Measurements from ENCODE around the gene TDO2.

Gene TDO2

DNA sequence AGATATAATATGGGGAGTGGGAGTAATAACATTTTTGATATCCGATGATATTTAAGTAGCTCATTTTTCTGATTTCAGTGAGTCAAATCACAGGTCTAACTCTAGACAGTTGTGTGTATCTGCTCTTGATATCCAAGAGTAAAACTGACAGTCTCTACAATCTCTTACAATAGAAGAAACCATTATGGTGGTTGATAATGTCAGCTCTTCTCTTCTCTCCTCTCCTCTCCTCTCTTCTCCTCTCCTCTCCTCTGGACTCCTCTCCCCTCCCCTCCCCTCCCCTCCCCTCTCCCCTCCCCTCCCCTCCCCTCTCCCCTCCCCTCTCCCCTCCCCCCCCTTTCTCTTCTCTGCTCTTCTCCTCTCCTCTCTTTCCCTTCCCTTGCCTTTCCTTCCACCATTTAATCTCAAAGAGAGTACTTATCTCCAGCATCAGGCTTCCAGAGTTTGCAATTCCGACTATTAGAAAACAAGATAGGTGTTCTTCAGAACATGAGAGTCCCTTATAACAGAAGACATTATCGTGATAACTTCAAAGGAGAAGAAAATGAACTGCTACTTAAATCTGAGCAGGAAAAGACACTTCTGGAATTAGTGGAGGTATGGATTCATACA is 6.2 kb downstream of the TDO2 start:
- Histone ChIP-seq H2AFZ (ENCODE audit: low read depth, low read length) (no peak overlapping the region), H3K4me3 (ENCODE audit: low read depth in 1 of 2, low read length in 2 of 2) (no peak overlapping the region), H3K9me3 (ENCODE audit: insufficient read depth, low read length, severe bottlenecking) (no peaks in the 10 kb centered on the region), H4K20me1 (ENCODE audit: insufficient read depth, low read length) (no peaks in the 10 kb centered on the region), H3K4me2 (ENCODE audit: insufficient read depth, low read length) (no peak overlapping the region), H3K27me3 (ENCODE audit: insufficient read depth, low read length, poor library complexity) (no peaks in the 10 kb centered on the region), H3K79me2 (ENCODE audit: insufficient read depth, low read length) (no peaks in the 10 kb centered on the region), H3K4me1 (ENCODE audit: insufficient read depth, low read length) (no peaks in the 10 kb centered on the region), H3K27ac (ENCODE audit: low read length) (no peak overlapping the region), H3K9ac (ENCODE audit: low read depth, low read length) (no peak overlapping the region), H3K36me3 (ENCODE audit: insufficient read depth, low read length) (no peaks in the 10 kb centered on the region)
- ATAC-seq (ENCODE audit: insufficient read depth, low read depth) (no peak), DNase-seq (no peak)
- TF ChIP-seq, protein P1, sequence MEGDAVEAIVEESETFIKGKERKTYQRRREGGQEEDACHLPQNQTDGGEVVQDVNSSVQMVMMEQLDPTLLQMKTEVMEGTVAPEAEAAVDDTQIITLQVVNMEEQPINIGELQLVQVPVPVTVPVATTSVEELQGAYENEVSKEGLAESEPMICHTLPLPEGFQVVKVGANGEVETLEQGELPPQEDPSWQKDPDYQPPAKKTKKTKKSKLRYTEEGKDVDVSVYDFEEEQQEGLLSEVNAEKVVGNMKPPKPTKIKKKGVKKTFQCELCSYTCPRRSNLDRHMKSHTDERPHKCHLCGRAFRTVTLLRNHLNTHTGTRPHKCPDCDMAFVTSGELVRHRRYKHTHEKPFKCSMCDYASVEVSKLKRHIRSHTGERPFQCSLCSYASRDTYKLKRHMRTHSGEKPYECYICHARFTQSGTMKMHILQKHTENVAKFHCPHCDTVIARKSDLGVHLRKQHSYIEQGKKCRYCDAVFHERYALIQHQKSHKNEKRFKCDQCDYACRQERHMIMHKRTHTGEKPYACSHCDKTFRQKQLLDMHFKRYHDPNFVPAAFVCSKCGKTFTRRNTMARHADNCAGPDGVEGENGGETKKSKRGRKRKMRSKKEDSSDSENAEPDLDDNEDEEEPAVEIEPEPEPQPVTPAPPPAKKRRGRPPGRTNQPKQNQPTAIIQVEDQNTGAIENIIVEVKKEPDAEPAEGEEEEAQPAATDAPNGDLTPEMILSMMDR (IDR thresholded peaks at IDR 0.05; ENCODE audit: borderline replicate concordance, extremely low read depth, low read length, poor library complexity, severe bottlenecking): no peak
- no peak for TF ChIP-seq EZH2 (IDR thresholded peaks at IDR 0.05; ENCODE audit: borderline replicate concordance, low read depth, low read length, severe bottlenecking)

DNA sequence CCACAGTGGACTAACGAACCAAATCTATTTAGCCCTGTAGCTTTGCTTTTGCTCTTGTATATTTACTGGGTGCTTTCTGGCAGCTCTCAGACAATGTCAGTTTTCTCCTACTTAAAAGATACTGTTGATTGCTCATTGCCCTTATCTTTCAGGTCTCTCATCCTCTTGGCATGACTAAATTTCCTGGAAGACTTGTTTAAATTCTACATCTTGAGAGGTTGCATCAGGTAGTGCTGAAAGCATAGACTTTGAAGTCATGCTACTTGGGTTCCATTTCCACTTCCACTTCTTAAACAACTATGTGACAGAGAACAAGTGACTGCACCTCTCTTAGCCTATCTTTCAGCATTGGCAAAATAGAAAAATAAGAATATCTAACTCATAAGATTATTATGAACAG is 8.4 kb downstream of the TDO2 start:
- no peaks in the 10 kb centered on the region for H4K20me1 ChIP-seq (ENCODE audit: insufficient read depth, low read length)
- H3K9me3 ChIP-seq (ENCODE audit: insufficient read depth, low read length, severe bottlenecking): no peaks in the 10 kb centered on the region
- no peak overlapping the region for H3K27ac ChIP-seq (ENCODE audit: low read length)
- no peaks in the 10 kb centered on the region for H3K79me2 ChIP-seq (ENCODE audit: insufficient read depth, low read length)
- H3K4me1 ChIP-seq (ENCODE audit: insufficient read depth, low read length): no peaks in the 10 kb centered on the region
- no peak overlapping the region for H3K4me2 ChIP-seq (ENCODE audit: insufficient read depth, low read length)
- H3K36me3 ChIP-seq (ENCODE audit: insufficient read depth, low read length): no peaks in the 10 kb centered on the region
- H3K27me3 ChIP-seq (ENCODE audit: insufficient read depth, low read length, poor library complexity): no peaks in the 10 kb centered on the region
- H3K9ac ChIP-seq (ENCODE audit: low read depth, low read length): no peak overlapping the region
- ATAC-seq (ENCODE audit: insufficient read depth, low read depth) (no peak), DNase-seq (no peak)
- TF ChIP-seq, protein P1 (IDR thresholded peaks at IDR 0.05; ENCODE audit: borderline replicate concordance, extremely low read depth, low read length, poor library complexity, severe bottlenecking): no peak
- TF ChIP-seq EZH2 (IDR thresholded peaks at IDR 0.05; ENCODE audit: borderline replicate concordance, low read depth, low read length, severe bottlenecking): no peak
- no peak overlapping the region for H2AFZ ChIP-seq (ENCODE audit: low read depth, low read length)
- no peak overlapping the region for H3K4me3 ChIP-seq (ENCODE audit: low read depth in 1 of 2, low read length in 2 of 2)

DNA sequence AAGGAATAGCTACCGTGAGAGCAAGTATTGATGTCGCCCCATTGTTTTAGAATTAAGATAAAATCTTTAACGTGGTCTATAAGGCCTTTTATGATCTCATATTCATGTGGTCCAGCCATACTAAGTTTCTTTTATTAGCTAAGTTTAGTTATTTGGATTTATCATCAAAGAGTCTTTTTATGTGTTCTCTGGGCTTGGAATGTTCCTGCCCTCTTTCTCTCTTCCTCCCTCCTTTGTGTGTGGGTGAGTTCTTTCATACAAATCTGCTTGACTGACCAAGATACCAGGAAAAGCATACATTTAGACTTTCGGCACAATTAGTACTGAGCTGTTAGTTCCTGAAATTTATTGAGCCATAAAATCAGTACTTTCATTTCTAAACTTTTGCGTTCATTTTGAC is 11.3 kb downstream of the TDO2 start:
- TF ChIP-seq, protein P1 (IDR thresholded peaks at IDR 0.05; ENCODE audit: borderline replicate concordance, extremely low read depth, low read length, poor library complexity, severe bottlenecking): no peak
- no peak for TF ChIP-seq EZH2 (IDR thresholded peaks at IDR 0.05; ENCODE audit: borderline replicate concordance, low read depth, low read length, severe bottlenecking)
- H4K20me1 ChIP-seq (ENCODE audit: insufficient read depth, low read length): no peaks in the 10 kb centered on the region
- DNase-seq: no peak
- no peak for ATAC-seq (ENCODE audit: insufficient read depth, low read depth)
- no peak overlapping the region for H3K27ac ChIP-seq (ENCODE audit: low read length)
- no peaks in the 10 kb centered on the region for H3K36me3 ChIP-seq (ENCODE audit: insufficient read depth, low read length)
- no peaks in the 10 kb centered on the region for H3K4me1 ChIP-seq (ENCODE audit: insufficient read depth, low read length)
- H3K4me2 ChIP-seq (ENCODE audit: insufficient read depth, low read length): no peak overlapping the region
- no peak overlapping the region for H3K4me3 ChIP-seq (ENCODE audit: low read depth in 1 of 2, low read length in 2 of 2)
- H3K9me3 ChIP-seq (ENCODE audit: insufficient read depth, low read length, severe bottlenecking): no peaks in the 10 kb centered on the region
- H2AFZ ChIP-seq (ENCODE audit: low read depth, low read length): no peak overlapping the region
- no peaks in the 10 kb centered on the region for H3K79me2 ChIP-seq (ENCODE audit: insufficient read depth, low read length)
- no peaks in the 10 kb centered on the region for H3K27me3 ChIP-seq (ENCODE audit: insufficient read depth, low read length, poor library complexity)
- H3K9ac ChIP-seq (ENCODE audit: low read depth, low read length): no peak overlapping the region
